ENCODE measurements around the gene GRID1. TPM values are rescaled to one million over a fixed set of nuclear protein-coding genes. Genes with fewer than 3 reads are reported as not detected.

Gene GRID1
- total RNA-seq, 1 donor from 2014 or later = under 0.01 TPM

DNA sequence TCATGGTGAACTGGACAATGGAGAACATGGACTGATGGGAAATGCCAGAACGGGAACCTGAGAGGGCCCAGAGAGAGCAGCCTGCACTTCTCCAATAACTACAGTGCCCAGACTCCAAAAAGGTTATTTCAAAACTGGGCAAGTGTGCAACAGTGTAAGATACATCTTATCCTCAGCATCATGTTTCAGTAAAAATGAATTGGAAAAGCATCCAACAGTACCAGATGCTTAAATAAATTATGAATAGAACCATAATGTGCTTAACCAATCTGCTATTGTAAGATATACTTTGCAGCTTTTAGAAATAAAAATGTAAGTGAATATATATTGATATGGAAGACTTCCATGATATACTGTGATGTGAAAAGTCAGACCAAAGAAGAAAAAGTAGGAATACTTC is 303.3 kb downstream of the GRID1 start:
- no peak overlapping the region for H3K4me3 ChIP-seq (ENCODE audit: low read depth, low read length)
- no peak for FAIRE-seq
- TF ChIP-seq, protein P1, sequence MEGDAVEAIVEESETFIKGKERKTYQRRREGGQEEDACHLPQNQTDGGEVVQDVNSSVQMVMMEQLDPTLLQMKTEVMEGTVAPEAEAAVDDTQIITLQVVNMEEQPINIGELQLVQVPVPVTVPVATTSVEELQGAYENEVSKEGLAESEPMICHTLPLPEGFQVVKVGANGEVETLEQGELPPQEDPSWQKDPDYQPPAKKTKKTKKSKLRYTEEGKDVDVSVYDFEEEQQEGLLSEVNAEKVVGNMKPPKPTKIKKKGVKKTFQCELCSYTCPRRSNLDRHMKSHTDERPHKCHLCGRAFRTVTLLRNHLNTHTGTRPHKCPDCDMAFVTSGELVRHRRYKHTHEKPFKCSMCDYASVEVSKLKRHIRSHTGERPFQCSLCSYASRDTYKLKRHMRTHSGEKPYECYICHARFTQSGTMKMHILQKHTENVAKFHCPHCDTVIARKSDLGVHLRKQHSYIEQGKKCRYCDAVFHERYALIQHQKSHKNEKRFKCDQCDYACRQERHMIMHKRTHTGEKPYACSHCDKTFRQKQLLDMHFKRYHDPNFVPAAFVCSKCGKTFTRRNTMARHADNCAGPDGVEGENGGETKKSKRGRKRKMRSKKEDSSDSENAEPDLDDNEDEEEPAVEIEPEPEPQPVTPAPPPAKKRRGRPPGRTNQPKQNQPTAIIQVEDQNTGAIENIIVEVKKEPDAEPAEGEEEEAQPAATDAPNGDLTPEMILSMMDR (IDR thresholded peaks at IDR 0.05; ENCODE audit: insufficient read depth, low read length, severe bottlenecking) = no peak
- no peak for DNase-seq (ENCODE audit: low read depth)
- no peaks in the 10 kb centered on the region for H3K36me3 ChIP-seq (ENCODE audit: control insufficient read depth, insufficient read depth, low read length)
- no peaks in the 10 kb centered on the region for H3K27me3 ChIP-seq (ENCODE audit: control insufficient read depth, insufficient read depth, low read length)

DNA sequence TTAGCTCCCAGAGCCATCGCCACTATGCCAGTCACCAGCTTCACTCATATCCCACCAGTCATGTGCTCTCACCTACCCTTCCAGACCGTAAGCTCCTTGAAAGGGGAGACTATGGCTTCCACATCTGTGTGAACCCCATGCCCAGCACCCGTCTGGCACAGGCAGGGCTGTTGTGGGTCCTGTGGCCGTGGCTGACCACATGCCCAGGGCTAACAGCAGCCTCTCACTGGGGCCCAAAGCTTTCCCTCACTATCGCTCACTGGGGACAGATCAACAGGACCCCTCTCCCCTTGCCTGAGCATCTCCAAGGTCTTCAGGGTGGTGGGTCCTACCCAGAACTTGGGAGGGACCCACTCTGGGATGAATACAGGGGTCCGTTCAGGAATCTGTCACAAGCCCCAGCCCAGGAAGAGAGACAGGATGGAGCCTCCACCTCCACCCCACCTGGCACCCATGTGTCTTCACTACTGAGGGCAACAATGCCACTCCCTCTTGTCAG is 303.9 kb downstream of the GRID1 start:
- DNase-seq (ENCODE audit: low read depth) (no peak), FAIRE-seq (no peak)
- TF ChIP-seq, protein P1 (IDR thresholded peaks at IDR 0.05; ENCODE audit: insufficient read depth, low read length, severe bottlenecking) = no peak
- H3K27me3 ChIP-seq (ENCODE audit: control insufficient read depth, insufficient read depth, low read length) = no peaks in the 10 kb centered on the region
- H3K36me3 ChIP-seq (ENCODE audit: control insufficient read depth, insufficient read depth, low read length) = no peaks in the 10 kb centered on the region
- no peak overlapping the region for H3K4me3 ChIP-seq (ENCODE audit: low read depth, low read length)

DNA sequence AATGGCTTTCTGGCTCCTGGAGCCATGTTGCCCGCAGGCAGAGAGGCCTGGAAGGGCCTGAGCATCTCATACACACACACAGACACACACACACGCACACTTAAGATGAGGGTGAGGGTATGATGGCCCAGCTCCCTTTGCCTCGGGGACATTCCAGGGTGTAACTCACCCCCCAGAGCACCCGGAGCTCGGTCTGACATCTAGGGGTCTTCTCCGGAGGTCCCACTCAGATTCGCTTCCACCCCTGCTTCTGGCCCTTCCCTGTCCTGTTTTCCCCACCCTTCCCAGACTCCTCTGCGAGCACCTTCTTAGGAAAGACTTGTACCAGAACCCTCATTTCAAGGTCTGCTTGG is 304.4 kb downstream of the GRID1 start:
- no peaks in the 10 kb centered on the region for H3K36me3 ChIP-seq (ENCODE audit: control insufficient read depth, insufficient read depth, low read length)
- TF ChIP-seq, protein P1 (IDR thresholded peaks at IDR 0.05; ENCODE audit: insufficient read depth, low read length, severe bottlenecking) = no peak
- FAIRE-seq (no peak), DNase-seq (ENCODE audit: low read depth) (no peak)
- H3K4me3 ChIP-seq (ENCODE audit: low read depth, low read length) = no peak overlapping the region
- no peaks in the 10 kb centered on the region for H3K27me3 ChIP-seq (ENCODE audit: control insufficient read depth, insufficient read depth, low read length)

DNA sequence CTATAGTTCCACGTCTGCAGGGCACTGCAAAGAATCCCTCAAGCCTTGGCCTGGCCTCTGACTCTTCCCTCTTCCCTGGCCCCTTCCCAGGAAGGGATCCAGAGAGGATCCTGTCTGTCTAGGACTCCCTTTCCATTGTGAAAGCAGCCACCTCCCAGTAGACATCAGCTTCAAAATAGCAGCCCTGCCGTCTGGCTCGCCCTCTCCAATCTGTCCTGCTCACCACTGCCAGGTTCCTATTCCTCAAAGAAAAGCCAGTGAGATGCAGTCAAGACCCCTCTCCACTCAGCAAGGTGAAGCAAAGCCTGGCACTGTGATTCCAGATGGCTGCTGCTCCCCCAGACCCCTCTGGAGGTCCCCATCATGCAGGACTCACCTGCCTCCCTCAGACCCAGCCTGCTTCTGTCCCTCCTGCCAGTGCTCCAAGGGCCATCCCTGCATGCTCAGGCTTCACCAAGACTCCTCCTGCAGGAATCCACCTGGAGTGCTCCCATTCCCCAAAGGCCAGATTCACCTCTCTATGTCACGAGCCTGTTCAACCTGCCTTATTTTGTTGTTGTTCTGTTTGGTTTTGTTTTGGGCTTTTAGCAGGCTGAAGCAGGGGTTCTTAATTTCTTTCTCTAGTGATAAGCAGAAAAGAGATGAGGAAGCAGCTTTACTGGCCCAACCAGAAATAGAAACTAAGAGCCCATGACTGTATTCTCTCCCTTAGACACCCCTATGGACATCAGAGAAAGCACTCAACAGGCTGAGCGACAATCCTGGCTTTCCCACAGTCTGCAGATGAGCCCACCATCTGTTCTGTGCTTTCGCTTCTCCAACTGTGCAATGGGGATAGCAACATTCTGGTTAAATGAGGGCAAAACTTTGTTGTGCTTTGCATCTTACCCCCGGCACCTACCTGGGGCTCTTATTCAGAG is 305.1 kb downstream of the GRID1 start:
- H3K27me3 ChIP-seq (ENCODE audit: control insufficient read depth, insufficient read depth, low read length) = no peaks in the 10 kb centered on the region
- TF ChIP-seq, protein P1 (IDR thresholded peaks at IDR 0.05; ENCODE audit: insufficient read depth, low read length, severe bottlenecking) = no peak
- H3K36me3 ChIP-seq (ENCODE audit: control insufficient read depth, insufficient read depth, low read length) = no peaks in the 10 kb centered on the region
- DNase-seq (ENCODE audit: low read depth) = no peak
- no peak for FAIRE-seq
- H3K4me3 ChIP-seq (ENCODE audit: low read depth, low read length) = no peak overlapping the region

DNA sequence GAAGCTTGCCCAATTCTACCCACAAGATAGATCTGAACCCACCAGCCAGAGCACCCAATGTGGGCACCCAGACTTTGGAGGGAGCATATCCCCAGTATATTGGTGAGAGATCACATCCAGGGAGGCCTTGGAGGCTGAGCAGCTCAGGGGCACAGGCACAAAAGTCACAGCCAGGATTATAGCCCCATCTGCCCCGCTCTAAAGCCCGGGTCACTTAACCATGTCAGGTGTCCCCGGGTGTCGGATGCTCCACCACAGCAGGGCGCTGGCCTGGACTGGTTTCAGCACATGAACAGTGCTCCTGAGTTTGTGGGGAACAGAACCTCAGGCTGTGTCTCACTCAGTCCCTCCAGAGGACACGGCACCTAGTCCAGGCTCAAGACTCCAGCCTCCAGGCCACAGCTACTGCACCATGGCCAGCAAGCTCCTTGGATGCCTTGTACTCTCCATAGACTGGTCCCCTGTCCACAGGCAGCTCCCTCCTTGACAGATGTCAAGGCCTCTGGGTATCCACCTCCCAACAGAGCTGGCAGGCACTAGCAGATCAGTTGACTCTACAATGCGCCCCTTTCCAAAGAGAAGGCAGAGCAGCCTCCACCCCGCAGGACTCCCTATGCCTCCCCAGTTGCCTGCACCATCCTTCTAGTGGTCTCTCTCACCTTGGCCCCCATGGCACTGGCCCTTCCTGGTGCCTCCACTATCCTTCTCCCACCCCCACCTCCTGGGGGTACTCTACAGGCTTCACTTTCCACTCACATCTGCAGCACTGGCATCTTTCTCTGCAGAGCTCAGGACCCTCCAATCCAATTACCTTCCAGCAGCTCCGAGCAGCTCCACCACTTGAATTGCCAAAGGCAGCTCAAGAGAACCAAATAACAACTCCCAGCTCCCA is 306.0 kb downstream of the GRID1 start:
- DNase-seq (ENCODE audit: low read depth) (no peak), FAIRE-seq (no peak)
- TF ChIP-seq, protein P1 (IDR thresholded peaks at IDR 0.05; ENCODE audit: insufficient read depth, low read length, severe bottlenecking) = no peak
- Histone ChIP-seq H3K27me3 (ENCODE audit: control insufficient read depth, insufficient read depth, low read length) (no peaks in the 10 kb centered on the region), H3K36me3 (ENCODE audit: control insufficient read depth, insufficient read depth, low read length) (no peaks in the 10 kb centered on the region), H3K4me3 (ENCODE audit: low read depth, low read length) (no peak overlapping the region)

Data from bronchial epithelial cell (primary cell).